GM23338 (cell line): ENCODE data around the gene CABLES2. TPM values are rescaled to one million over a fixed set of nuclear protein-coding genes. Genes with fewer than 3 reads are reported as not detected.

Experiments used
- ATAC-seq: fragments of 200-7000 bp; cut with Tn5 transposase; 3 replicates; pipeline ENCODE4 v1.9.1; 2020
- DNase-seq: peaks from one replicate; pipeline ENCODE4 v3.0.0-alpha.2; 2015; ENCODE audit warnings: low spot score
- H2AFZ ChIP-seq: fragments of 200-600 bp; sonication (generic); 2 replicates; pipeline ENCODE4 v1.8.0; 2016; ENCODE audit warnings: antibody characterized with exemption, mild to moderate bottlenecking, moderate library complexity
- H3F3A ChIP-seq: fragments of 200-600 bp; sonication (generic); replicated peaks from 2 replicates; pipeline ENCODE4 v1.8.0; 2017; ENCODE audit warnings: antibody characterized with exemption, mixed run types, low read depth
- H3K27ac ChIP-seq: fragments of 200-600 bp; sonication (generic); 2 replicates; pipeline ENCODE4 v1.6.1; 2016; ENCODE audit warnings: low read depth
- H3K27me3 ChIP-seq: fragments of 200-600 bp; sonication (generic); 2 replicates; pipeline ENCODE4 v1.8.0; 2016; ENCODE audit warnings: mild to moderate bottlenecking, mixed run types, moderate library complexity; ENCODE audit not compliant: insufficient read depth
- H3K36me3 ChIP-seq: fragments of 200-600 bp; sonication (generic); 2 replicates; pipeline ENCODE4 v1.8.0; 2016; ENCODE audit warnings: mild to moderate bottlenecking; ENCODE audit not compliant: insufficient read depth
- H3K4me1 ChIP-seq: fragments of 200-600 bp; sonication (generic); 2 replicates; pipeline ENCODE4 v1.8.0; 2016; ENCODE audit warnings: mild to moderate bottlenecking, moderate library complexity; ENCODE audit not compliant: insufficient read depth
- H3K4me2 ChIP-seq: fragments of 200-600 bp; sonication (generic); 2 replicates; pipeline ENCODE4 v1.7.1; 2017; ENCODE audit warnings: mixed run types
- H3K4me3 ChIP-seq: fragments of 200-600 bp; sonication (generic); 2 replicates; pipeline ENCODE4 v1.6.1; 2016; ENCODE audit warnings: mixed run types
- H3K79me2 ChIP-seq: fragments of 200-600 bp; sonication (generic); replicated peaks from 2 replicates; pipeline ENCODE4 v1.8.0; 2017; ENCODE audit warnings: mild to moderate bottlenecking; ENCODE audit not compliant: insufficient read depth
- H3K9me2 ChIP-seq: fragments of 200-600 bp; sonication (generic); 2 replicates; pipeline ENCODE4 v1.8.0; 2017; ENCODE audit not compliant: insufficient read depth
- H4K20me1 ChIP-seq: fragments of 200-600 bp; sonication (generic); replicated peaks from 2 replicates; pipeline ENCODE4 v1.8.0; 2017; ENCODE audit warnings: mild to moderate bottlenecking; ENCODE audit not compliant: insufficient read depth
- H3K27ac Mint-ChIP-seq: 2 replicates; pipeline ENCODE4 v1.8.0; 2020; ENCODE audit warnings: inconsistent platforms, mild to moderate bottlenecking, moderate library complexity, mixed read lengths
- H3K27me3 Mint-ChIP-seq: 3 replicates; pipeline ENCODE4 v1.8.0; 2022; ENCODE audit warnings: low read depth, mild to moderate bottlenecking, moderate library complexity, mixed read lengths, inconsistent platforms; ENCODE audit not compliant: insufficient read depth, poor library complexity
- H3K36me3 Mint-ChIP-seq: 3 replicates; pipeline ENCODE4 v1.8.0; 2021; ENCODE audit warnings: low read depth, mild to moderate bottlenecking, inconsistent platforms, moderate library complexity, mixed read lengths
- H3K4me1 Mint-ChIP-seq: 3 replicates; pipeline ENCODE4 v1.8.0; 2020; ENCODE audit warnings: mild to moderate bottlenecking, inconsistent platforms, mixed read lengths
- H3K4me3 Mint-ChIP-seq: 3 replicates; pipeline ENCODE4 v1.8.0; 2021; ENCODE audit warnings: moderate library complexity, mild to moderate bottlenecking, inconsistent platforms, mixed read lengths
- H3K9me3 Mint-ChIP-seq: 3 replicates; pipeline ENCODE4 v1.8.0; 2020; ENCODE audit warnings: moderate library complexity, mild to moderate bottlenecking, inconsistent platforms, mixed read lengths
- CREB1 ChIP-seq: fragments of 250-450 bp; sonication (Bioruptor Pico); IDR thresholded peaks from 2 replicates; pipeline ENCODE4 v1.5.0; 2020; ENCODE audit warnings: low read depth, mild to moderate bottlenecking, moderate library complexity
- ETS1 ChIP-seq: IDR thresholded peaks from 2 replicates; pipeline ENCODE4 v1.6.1; 2016; ENCODE audit warnings: antibody characterized with exemption
- EZH2 ChIP-seq: fragments of 200-600 bp; sonication (generic); IDR thresholded peaks from one replicate; pipeline ENCODE4 v1.8.0; 2017; ENCODE audit warnings: antibody characterized with exemption, mild to moderate bottlenecking, low read depth; ENCODE audit not compliant: unreplicated experiment
- JUNB ChIP-seq: IDR thresholded peaks from one replicate; pipeline ENCODE4 v1.6.1; 2016; ENCODE audit warnings: antibody characterized with exemption; ENCODE audit not compliant: unreplicated experiment
- NANOG ChIP-seq: IDR thresholded peaks from 2 replicates; pipeline ENCODE4 v1.6.1; 2016; ENCODE audit warnings: antibody characterized with exemption, borderline replicate concordance
- POLR2AphosphoS5 ChIP-seq: IDR thresholded peaks from 2 replicates; pipeline ENCODE4 v1.6.1; 2016; ENCODE audit warnings: antibody characterized with exemption, low read depth
- REST ChIP-seq: IDR thresholded peaks from one replicate; pipeline ENCODE4 v1.6.1; 2018; ENCODE audit warnings: antibody characterized with exemption; ENCODE audit not compliant: unreplicated experiment
- STAT1 ChIP-seq: IDR thresholded peaks from one replicate; pipeline ENCODE4 v1.6.1; 2016; ENCODE audit warnings: antibody characterized with exemption; ENCODE audit not compliant: unreplicated experiment
- ZNF114 ChIP-seq: fragments of 250-450 bp; sonication (Bioruptor Pico); IDR thresholded peaks from 2 replicates; pipeline ENCODE4 v1.5.0; 2020; ENCODE audit warnings: mild to moderate bottlenecking, moderate library complexity
- ZNF331 ChIP-seq: fragments of 250-450 bp; sonication (Bioruptor Pico); IDR thresholded peaks from 2 replicates; pipeline ENCODE4 v1.5.0; 2020; ENCODE audit warnings: low read depth, mild to moderate bottlenecking, moderate library complexity
- ZNF462 ChIP-seq: fragments of 250-450 bp; sonication (Bioruptor Pico); IDR thresholded peaks from 2 replicates; pipeline ENCODE4 v1.5.0; 2020; ENCODE audit warnings: mild to moderate bottlenecking, moderate library complexity
- polyA plus RNA-seq: library from polyadenylated mRNA; unstranded; fragments of >200 nt; fragmentation: Nextera tagmentation; extraction: Ambion mirVana; gene quantifications from 2 replicates; pipeline ENCODE4 v1.2.1, GENCODE V29; 2016
- total RNA-seq: library from RNA; depleted of rRNA; stranded (reverse); fragments of >200 nt; shearing (Covaris generic); gene quantifications from 2 replicates; pipeline ENCODE4 v1.2.3, GENCODE V29; 2014

Gene CABLES2
- total and polyA plus RNA-seq, 2 experiments from 2014 or later: 4.3 to 12.7 TPM

- TF ChIP-seq NANOG (no peak), EZH2 (no peak)
Observed at GRCh38 chr20:62366370-62367135, 40.5 kb downstream of the CABLES2 start (continued).

- peak overlapping the region; percentile 99 for H3K27ac ChIP-seq
- H3K27me3 ChIP-seq: no peaks in the 10 kb centered on the region
- H3K9me2 ChIP-seq: no peaks in the 10 kb centered on the region
- H3F3A ChIP-seq: peaks cover 33% of the 10 kb centered on the region
- Mint-ChIP-seq H3K27me3 (peaks cover 26% of the 10 kb centered on the region), H3K4me1 (peaks cover 51% of the 10 kb centered on the region), H3K9me3 (no peaks in the 10 kb centered on the region), H3K4me3 (peak overlapping the region; percentile 67), H3K27ac (no peak overlapping the region), H3K36me3 (peaks cover 3% of the 10 kb centered on the region; the same call in 2 of the 3 replicates)
- H3K36me3 ChIP-seq: no peaks in the 10 kb centered on the region
- H3K4me3 ChIP-seq: peak overlapping the region; percentile 88
- peak overlapping the region; percentile 97 for H3K4me2 ChIP-seq
- H2AFZ ChIP-seq: no peak overlapping the region
- H4K20me1 ChIP-seq: peaks cover 6% of the 10 kb centered on the region
- H3K79me2 ChIP-seq: peaks cover 55% of the 10 kb centered on the region
- ATAC-seq (peak; percentile 4), DNase-seq (peak; percentile 67)
- peaks cover 69% of the 10 kb centered on the region for H3K4me1 ChIP-seq
- TF ChIP-seq ZNF331 (CRISPR knock-in tag) (no peak), CREB1 (CRISPR knock-in tag) (no peak), NANOG (no peak), EZH2 (no peak), ETS1 (no peak), POLR2AphosphoS5 (no peak), JUNB (no peak), ZNF114 (no peak), REST (no peak), STAT1 (no peak), ZNF462 (CRISPR knock-in tag) (no peak)
Observed at GRCh38 chr20:62365814-62366369, 41.2 kb downstream of the CABLES2 start.
